NCI-H2029 treated with DMSO at 0.1 percent for 48 hours (cell line): ENCODE results near the gene MED8.
"Not testable (repeated sequence)": the region's sequence is repeated elsewhere in the genome, so short reads cannot be mapped to it uniquely, and the experiment has no call there.

Experiments used
- DNase-seq: peaks from one replicate; lab custom pipeline; 2025; lab: John Stamatoyannopoulos, UW

The MED8 gene

DNA sequence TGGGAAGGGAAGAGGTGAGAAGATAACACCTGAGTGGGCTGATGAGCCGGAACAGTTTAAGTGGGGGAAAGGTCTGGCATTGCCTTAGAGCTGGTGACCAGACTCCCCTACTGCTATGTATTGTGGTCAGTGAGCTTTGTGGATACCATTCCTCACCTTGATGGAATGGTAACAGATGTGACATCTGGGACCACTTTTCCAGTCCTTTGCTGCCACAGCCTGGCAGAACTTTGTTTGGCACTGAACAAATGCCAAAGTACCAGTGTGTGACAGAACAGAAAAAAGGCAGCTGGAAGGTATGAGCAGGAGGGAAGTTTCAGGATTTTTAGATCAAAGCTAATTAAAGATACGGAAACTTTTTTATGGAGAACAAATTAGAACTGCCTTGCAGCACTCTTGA, 6.2 kb downstream of the MED8 start:
- no peak for DNase-seq

DNA sequence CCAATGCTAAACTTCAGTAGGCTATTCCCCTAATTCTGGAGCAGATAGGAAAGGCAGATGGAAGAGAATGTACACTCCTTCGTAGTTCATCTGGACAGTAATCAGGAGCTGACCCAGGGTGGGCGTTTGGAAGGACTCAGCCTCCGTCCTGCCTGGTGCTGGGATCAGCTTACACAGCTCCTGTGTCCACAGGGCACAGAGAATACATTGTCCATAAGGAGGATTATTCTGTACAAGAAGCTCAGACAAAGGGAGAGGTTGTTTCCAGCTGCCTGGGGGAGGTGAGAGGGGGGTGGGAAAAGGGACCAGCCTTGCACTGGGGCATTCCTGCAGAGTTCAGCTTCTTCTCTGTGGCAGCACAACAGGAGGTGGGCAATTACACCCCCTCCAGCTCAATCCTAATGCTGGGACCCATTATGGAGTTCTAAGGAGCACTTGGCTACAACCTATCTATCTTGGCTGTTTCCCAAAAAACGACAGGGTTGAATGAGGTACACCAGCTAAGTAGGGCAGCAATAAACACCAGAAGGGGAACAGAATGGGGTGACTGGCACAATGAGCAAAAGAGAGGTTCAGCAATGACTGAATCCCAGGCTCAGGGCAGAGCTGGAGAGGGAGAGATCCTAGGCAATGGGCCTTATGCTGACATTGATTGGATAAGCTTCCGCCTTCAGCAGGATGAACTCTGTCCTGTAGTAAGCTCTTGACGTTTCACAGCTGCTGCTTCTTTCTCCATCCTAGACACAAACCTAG, 7.4 kb downstream of the MED8 start:
- DNase-seq, result no peak

DNA sequence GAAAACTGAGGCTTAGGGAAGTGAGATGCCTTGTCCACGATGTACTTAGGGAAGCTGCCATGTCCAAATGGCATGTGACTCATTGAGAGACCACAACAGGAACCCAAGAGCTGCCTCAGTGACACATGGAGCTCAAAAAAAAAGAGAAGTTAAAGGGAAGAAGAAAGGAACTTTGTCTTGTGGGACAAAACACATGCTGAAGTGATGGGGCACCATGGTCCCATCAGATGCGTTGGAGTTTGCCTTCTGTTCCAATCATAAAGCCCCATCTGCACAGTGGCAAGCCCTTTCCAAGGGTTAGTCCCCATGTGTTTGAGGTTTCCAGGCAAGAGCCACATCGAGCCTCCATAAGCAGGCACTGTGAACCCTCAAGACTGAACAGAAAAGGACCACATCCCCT, 8.0 kb downstream of the MED8 start:
- DNase-seq, result no peak

DNA sequence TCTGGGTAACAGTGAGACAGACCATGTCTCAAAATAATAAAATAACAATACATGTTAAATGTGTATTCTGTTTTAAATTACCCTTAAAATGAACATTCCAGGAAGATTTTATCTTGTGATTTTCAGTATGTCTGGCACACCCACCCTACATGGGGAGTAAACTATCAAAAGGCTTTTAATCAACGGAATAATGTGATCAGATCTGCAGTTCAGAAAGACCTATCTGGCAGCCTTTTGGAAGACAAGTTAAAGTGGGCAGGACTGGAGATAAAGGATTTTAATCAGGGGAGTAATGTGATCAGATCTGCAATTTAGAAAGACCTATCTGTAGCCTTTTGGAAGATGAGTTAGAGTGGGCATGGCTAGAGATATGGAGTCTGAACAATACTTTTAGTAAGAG, 10.1 kb downstream of the MED8 start:
- no peak for DNase-seq

DNA sequence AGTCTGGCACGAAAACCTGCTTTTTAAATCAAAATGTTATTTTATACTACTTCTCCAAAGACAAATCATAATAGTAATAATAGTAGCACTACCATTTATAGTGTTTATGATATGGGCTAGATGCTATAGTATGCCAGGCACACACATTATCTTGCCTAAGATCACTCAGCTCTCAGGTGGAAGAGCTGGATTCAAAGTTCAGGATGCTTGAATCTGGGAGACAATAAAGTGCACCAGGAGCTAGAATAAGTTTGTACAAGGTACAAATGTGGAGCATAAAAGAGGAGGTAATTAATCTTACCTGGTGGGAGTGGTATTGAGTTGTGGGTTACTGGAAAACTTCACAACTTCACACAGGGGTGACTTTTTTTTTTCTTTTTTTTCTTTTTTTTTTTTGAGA, 11.8 kb downstream of the MED8 start:
- DNase-seq, result no peak

DNA sequence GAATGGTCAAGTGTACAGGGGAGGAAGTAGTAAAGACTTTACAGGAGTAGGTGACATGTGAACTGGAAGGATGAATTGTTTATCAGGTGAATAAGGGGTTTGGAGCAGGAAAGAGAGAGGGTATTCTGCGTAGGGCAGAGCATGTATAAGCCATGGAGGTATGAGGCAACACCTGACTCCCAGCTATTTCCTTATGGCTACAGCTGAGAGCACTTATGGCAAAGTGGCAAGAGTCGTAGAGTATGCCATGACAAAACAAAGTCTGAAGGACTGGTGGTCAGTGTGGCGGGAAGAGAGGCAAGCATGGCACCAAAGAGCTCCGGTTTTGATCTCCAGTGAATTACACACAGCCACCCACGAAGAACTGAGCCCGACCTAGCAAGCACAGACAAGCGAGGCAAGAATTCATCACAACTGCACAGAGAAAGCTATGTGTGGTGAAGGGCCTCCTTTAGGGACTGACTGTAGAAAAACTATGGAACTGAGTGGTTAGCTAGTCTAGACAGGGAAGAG, 12.8 kb downstream of the MED8 start:
- DNase-seq, result no peak

DNA sequence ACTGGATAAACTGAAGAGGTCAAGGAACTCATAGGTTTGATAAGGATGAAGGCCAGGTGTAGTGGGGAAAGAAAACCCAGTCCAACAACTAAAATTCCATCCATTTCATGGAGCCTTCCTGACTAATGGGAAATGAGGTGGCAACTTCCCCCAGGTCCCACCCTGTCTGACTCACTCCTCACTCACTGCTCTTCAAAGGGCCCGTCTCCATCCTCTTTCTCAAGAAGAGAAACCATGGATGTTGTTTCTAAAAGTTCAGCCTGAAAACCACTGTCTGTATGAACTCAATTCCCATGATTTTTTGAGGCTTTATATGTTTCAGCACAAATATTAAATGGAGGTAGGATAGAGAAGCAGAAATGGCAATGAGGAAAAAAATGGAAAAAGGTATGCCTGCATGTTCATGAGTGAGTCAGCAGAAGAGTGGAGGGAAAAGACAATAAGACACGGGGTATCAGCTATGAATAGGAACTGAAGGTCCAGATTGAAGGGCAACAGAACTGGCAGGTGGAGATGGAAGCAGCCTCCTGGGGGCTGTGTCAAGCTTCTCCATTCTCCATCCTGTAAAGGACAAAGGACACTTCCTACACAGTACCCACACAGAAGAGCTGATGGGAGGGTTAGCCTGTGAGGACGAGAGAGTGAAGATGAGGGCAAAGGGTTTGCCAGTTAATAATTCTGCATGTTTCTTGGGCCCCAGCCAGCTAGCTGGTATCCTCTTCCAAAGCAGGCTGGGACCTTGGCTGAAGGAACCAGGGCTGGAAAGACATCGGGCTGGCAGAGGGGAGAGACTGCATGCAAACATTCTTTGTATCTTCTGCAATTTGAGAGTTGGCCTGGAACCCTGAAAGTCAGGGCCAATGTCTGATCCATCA, 16.3 kb downstream of the MED8 start:
- no peak for DNase-seq

DNA sequence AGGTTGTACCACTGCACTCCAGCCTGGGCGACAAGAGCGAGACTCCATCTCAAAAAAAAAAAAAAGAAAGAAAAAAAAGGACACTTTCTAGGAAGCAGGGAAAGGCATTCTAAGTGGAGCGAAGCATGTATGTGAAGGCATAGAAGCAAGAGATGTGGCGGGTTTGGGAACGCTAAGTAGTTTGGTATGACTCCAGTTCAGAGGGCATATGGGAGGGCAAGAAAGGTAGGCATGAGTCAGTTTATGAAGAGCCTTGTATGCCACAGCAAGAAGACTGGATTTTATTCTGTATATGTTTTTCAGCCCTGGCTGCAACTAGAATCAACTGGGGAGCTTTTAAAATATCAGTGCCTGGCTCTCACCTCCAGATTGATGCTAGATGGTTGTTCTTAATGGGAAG, 17.4 kb downstream of the MED8 start:
- no peak for DNase-seq

DNA sequence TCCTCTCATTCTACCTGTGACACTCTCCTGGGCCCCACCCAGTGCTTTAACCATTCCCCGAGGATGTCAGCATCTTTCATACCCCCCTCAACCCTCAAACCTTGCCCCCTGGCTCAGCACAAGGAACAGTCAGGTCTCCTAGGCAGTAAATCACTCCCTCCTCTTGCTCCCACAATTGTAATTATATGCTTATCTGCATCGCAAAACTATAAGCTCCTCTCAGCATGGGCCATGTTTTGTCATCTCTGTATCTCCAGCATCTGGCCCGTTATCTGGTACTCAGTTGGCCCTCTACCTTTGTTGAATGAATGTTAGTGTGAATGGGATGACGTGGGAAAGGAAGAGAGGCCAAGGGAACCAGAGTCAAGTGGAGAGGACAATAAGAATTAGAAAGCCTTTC, 19.0 kb downstream of the MED8 start:
- DNase-seq, result no peak

DNA sequence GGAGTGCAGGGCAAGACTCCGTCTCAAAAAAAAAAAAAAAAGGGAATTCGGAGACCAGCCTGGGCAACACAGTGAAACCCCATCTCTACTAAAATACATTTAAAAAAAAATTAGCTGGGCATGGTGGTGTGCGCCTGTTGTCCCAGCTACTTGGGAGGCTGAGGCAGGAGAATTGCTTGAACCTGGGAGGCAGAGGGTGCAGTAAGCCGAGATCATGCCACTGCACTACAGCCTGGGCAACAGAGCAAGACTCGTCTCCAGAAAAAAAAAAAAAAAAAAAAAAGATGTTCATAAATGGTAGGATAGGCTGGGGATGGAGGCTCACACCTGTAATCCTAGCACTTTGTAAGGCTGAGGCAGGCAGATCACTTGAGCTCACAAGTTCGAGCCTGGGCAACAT, 19.8 kb downstream of the MED8 start:
- not testable (repeated sequence) for DNase-seq

DNA sequence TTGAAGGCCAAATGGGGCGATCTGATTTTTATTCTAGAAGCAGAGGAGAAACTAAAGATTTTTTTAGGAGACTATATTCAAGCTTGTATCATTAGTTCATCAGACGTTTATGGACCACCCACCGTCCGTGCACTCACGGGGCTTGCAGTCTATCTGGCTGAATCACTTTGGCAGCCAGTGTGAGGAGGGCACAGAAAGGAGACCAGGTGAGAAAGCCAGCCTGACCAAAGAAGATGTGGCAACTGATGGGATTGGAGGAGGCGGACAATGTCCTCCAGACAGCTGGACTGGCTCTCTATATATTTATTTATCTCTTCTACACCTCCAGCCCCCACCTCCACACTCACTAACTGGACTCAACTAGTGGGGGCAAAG, 21.0 kb downstream of the MED8 start:
- DNase-seq, result no peak

DNA sequence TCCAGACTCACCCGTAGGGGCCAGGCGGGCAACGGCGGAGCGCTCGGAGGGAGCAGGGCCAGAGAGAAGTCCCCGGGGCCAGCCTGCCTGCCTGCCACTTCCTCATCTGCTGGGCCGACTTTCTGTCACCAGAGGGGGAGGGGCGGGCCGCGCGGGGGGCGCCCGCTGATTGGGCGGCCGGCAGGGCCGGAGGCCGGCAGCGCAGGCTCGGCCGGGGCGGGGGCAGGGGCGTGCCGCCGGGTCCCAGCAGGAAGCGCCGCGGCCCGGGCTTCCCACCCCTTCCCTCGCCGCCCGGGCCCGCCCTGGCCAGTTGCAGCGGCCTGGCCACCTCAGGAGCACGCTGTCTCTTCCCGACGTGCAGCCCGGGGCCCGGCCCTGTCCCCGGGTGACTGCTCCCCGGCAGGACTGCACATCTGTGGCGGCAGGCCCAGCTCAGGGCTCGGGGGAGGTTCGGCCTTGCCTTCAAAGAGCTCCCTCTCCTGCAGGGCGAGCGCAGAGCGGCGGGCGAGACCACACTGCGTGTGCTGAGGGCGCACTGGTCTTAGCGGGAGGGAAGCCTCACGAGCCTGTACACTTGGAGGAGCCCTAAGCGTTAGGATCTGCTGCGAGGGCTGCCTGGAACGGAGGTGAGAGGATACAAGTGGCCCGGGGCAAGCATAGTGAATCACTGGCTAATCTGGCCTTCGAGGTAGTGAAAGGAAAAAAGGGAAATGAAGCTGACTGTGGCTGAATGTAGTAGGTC, 21.5 kb downstream of the MED8 start, which contains the start of gene ELOVL1:
Gene ELOVL1 (minus strand): TSS at position 108 of the 742 bp plus-strand sequence. CDS start 2,402 bp downstream, outside the sequence.
- DNase-seq, result peak; percentile 84

DNA sequence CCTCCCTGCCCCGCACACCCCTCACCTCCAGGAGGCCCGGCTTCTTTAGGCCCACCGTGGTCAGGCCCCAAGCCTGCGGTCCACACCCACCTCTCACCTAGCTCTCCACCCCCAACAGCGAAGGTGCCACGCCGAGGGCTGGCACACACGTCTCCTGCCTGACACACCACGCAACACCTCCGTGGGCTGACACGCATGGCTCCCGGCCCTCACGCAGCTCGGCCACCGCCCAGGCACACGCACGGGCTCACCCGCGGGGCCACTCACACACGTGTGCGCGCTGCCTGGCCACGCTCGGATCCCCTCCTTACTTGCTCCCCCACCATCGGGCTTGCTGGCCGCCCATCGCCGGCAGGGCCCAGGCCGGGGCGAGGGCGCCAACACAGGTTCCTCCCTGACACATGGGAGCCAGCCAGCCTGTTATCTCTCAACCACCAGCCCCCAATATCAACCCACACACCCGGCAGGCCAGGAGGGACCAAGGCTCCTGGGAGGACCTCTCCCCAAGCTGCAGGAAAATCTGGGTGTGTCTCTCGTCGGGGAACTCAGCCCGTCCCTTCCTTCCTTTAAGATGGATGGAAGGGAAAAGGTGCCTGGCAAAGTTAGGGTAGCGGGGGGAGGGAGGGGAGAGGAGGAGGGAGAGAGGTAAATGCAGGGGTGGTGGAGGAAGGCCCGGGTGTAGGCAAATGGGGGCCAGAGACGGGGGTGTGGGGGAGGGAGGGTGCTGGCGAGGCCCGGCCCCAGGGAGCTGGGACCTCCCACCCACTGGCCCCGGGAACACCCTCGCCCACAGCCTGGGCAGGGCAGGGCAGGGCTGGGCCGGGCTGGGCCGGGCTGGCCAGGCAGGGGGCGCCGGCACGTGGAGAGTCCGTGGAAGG, 22.3 kb downstream of the MED8 start:
- no peak for DNase-seq

DNA sequence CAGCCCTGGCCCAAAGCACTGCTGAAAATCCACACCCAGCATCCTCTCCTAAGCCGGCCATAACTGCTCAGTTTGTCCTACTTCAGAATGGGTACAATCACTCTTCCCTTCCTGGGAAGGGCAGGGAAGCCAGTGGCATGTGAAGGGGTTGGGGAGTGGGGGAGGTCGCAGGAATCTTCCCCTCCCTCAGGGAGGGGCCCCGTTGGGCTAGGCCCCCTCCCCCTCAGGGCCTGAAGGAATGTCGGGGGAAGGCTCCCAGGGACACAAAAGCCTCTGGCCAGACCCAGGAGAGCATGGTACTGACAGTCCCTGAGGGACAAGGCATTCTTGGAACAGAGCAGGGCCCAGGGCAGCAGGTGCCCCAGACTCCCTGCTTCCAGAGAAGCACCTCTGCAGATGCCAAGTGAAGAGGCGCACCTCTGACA, 23.0 kb downstream of the MED8 start:
- DNase-seq, result no peak

DNA sequence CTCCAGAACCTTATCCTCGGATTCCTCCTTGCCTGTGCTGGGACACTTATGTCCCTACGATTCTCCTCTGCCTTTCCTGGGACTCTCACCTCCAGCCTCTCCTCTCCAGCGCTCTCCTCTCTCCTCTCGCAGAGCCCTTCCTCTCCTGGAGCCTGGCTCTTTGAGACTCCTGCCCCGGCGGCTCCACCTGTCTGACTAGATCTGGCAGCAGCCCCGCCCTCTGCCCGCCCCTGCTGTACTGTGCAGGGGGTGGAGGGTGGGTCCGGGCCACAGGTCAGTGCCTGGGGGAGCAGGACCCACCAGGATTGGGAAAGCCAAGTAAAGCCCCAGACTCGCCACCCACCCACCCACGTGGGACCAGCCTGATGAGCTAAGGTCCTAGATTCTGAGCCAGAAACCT, 23.4 kb downstream of the MED8 start:
- DNase-seq, result no peak

DNA sequence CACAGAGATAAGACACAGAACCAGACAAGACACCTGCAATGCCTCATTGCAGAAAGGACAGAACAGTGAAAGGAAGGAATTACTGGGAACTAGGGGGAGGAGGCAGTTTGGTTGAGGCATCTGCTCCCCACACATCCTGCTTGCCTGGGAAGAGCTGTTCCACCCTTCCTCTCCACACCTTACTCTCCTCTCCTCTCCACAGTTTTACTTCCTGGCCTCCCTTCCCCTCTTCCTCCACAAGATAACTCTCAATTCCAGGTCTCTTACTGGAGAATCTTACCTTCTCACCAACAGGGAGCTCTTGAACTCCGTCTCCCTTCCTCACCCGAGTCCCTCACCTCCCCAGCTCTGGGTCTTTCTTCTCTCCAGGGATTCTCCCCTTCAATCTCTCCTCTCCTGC, 23.9 kb downstream of the MED8 start:
- DNase-seq, result no peak

DNA sequence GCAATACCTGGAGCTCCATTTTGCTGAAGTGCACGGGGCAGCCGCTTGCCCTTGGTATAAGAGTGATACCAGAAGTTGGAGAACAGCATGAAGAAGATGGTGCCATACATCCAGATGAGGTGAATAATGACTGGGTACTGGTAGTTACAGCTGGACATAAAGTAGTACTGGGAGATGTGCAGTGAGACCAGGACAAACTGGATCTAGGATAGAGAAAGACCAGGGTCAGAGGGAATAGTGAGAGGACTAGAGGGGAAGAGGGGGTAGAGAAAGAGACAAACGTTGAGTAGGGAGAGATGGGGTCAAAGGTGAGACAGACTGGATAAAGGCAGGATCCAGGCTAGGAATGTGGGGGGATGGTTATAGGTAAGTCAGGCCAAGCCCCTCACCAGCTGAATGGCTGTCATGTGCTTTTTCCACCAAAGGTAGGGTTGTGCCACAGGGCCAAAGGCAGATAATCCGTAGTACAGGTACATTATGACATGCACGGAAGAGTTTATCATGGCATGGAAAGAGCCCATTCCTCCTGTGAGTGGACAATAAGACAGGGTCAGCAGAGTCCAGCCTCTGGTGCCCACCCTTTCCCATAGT, 25.6 kb downstream of the MED8 start:
- no peak for DNase-seq

DNA sequence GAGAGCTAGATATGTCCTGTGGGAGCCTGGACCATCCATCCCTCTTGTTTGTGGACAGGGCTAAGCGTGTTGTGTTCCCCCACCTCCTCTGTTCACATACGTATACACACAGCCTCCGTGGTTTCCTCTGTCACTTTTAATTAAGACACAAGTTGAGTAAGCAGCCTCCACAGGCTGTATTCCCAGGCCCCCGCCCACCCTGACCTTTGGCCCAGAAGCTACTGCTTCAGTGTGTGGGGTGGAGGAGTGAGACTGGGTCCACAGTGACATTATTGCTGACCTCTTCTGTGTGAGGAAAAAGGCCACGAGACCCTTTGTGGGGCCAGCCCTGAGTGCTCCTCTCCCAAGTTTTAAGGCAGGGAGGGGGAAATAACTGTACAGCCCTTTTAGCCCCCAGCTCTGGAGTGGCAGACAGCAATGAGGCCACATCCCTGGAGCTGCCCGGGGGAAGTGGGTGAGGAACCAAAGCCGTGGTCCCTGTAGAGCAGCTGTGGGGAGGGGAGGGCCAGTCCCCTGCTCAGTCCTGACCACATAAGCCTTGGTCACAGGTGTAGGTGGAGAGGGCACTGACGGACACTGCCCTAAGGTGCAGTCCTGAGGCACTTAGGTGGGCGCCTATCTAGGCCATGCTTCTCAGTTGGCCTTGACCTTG, 26.2 kb downstream of the MED8 start:
- DNase-seq, result no peak

DNA sequence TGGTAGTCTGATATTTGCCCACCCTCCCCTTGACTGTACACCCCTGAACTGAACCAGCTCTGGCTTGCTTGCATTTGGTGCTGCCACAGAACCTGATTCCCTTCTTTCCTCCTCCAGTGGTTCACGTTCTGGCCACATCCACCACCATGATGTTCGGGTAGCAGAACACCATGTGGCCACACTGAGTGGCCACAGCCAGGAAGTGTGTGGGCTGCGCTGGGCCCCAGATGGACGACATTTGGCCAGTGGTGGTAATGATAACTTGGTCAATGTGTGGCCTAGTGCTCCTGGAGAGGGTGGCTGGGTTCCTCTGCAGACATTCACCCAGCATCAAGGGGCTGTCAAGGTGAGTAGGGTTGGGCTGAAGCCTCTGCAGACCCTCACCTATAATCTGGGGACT, 29.0 kb downstream of the MED8 start:
- no peak for DNase-seq

DNA sequence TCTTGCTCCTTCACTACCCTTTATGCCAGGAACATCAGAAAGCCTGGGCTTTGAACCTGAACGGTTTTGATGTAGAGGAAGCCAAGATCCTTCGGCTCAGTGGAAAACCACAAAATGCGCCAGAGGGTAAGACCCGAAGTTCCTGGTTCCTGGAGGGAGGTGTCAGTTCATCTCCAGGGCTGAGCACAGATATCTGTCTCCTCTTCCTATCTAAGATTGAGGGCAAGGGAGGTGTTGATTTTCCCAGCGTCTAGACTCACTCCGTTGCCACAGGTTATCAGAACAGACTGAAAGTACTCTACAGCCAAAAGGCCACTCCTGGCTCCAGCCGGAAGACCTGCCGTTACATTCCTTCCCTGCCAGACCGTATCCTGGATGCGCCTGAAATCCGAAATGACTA, 29.9 kb downstream of the MED8 start:
- DNase-seq, result no peak
